Nephron (organoid): ENCODE results near the gene SHISAL2B.

ENCODE experiments used
- H3K27ac Mint-ChIP-seq, 3 experiments: 2 replicates each; pipeline ENCODE4 v1.8.0; 2020; ENCODE audit warnings: mixed read lengths in 3 of 3, mild to moderate bottlenecking in 2 of 3, moderate library complexity in 1 of 3
- H3K27me3 Mint-ChIP-seq: 2 replicates; pipeline ENCODE4 v1.8.0; 2021; ENCODE audit warnings: low read depth, mild to moderate bottlenecking, moderate library complexity, mixed read lengths
- H3K36me3 Mint-ChIP-seq: 2 replicates; pipeline ENCODE4 v1.8.0; 2020; ENCODE audit warnings: low read depth, mixed read lengths
- H3K4me1 Mint-ChIP-seq: 2 replicates; pipeline ENCODE4 v1.8.0; 2020; ENCODE audit warnings: mixed read lengths
- H3K4me3 Mint-ChIP-seq, 3 experiments: 2 replicates each; pipeline ENCODE4 v1.8.0; 2020; ENCODE audit warnings: mild to moderate bottlenecking in 3 of 3, mixed read lengths in 3 of 3, moderate library complexity in 2 of 3
- H3K9me3 Mint-ChIP-seq: 2 replicates; pipeline ENCODE4 v1.8.0; 2020; ENCODE audit warnings: mixed read lengths
- CTCF ChIP-seq, 3 experiments: fragments of 200-600 bp; sonication (generic); IDR thresholded peaks; one replicate each; pipeline ENCODE4 v1.5.0; 2021; ENCODE audit warnings: antibody characterized with exemption in 3 of 3; ENCODE audit not compliant: unreplicated experiment in 3 of 3

The SHISAL2B gene

GRCh38 chr5:64690417-64691151 lies at the start of gene SHISAL2B:
Gene SHISAL2B, plus strand, starts transcription at chr5:64690503. Its CDS starts 121 bp downstream, at chr5:64690624.
- peaks cover 69% of the 10 kb centered on the region for H3K27me3 Mint-ChIP-seq
- H3K4me3 Mint-ChIP-seq: peak within 1 kb of the TSS; percentile 80 to 84 (median 84)
- H3K36me3 Mint-ChIP-seq: no peaks in the 10 kb centered on the region
- H3K4me1 Mint-ChIP-seq: peaks cover 8% of the 10 kb centered on the region
- no peak for TF ChIP-seq CTCF (IDR thresholded peaks at IDR 0.05; ENCODE audit: unreplicated experiment in 3 of 3)
- no peak within 1 kb of the TSS for H3K27ac Mint-ChIP-seq
- H3K9me3 Mint-ChIP-seq: no peaks in the 10 kb centered on the region

- peaks cover 3% of the 10 kb centered on the region for H3K27me3 Mint-ChIP-seq
- H3K9me3 Mint-ChIP-seq: no peaks in the 10 kb centered on the region
- H3K27ac Mint-ChIP-seq: no peak overlapping the region
- no peaks in the 10 kb centered on the region for H3K4me1 Mint-ChIP-seq
- H3K36me3 Mint-ChIP-seq: no peaks in the 10 kb centered on the region
- no peak for TF ChIP-seq CTCF (IDR thresholded peaks at IDR 0.05; ENCODE audit: unreplicated experiment in 3 of 3)
- no peak overlapping the region for H3K4me3 Mint-ChIP-seq
These were observed 45.5 kb upstream of the SHISAL2B start for GRCh38 chr5:64644831-64645230.

DNA sequence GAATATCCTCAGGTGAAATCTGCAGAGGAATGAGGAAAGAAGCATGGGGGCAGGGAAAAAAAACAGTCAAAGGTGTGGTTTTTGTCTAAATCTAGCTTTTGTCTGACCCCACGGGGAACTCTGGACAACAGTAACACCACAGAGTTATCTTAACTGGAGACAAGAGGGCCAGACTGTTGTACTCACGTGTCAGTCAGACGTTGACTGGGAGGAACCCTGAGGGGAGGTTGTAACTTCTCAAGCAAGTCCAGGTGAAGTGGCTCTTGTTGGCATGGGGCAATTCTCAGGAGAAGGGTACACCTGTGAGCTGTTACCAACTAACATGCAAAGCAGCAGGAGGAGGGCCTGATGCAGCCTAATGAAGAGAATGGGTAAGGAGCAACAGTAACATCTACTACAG lies 44.1 kb upstream of the SHISAL2B start:
- Mint-ChIP-seq H3K27me3 (peaks cover 3% of the 10 kb centered on the region), H3K9me3 (no peaks in the 10 kb centered on the region), H3K27ac (no peak overlapping the region), H3K4me1 (no peaks in the 10 kb centered on the region), H3K4me3 (no peak overlapping the region), H3K36me3 (no peaks in the 10 kb centered on the region)
- no peak for TF ChIP-seq CTCF (IDR thresholded peaks at IDR 0.05; ENCODE audit: unreplicated experiment in 3 of 3)

DNA sequence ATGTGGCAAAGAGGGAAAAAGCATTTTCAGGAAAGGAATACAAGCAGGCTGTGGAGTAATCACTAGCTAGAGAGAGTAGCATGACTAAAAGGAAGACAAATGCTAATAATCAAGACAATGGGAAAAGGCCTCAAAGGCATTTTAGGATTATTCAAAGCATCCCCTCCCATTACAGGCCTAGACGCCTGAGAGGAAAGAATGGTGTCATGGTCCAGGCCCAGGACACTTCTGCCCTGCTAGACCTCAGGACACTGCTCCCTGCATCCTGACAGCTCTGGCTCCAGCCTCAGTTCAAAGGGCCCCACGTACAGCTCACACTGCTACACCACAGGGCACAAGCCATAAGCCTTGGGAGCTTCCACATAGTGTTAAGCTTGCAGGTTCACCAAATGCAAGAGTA lies 40.8 kb upstream of the SHISAL2B start:
- no peak for TF ChIP-seq CTCF (IDR thresholded peaks at IDR 0.05; ENCODE audit: unreplicated experiment in 3 of 3)
- Mint-ChIP-seq H3K36me3 (no peaks in the 10 kb centered on the region), H3K4me3 (no peak overlapping the region), H3K9me3 (no peaks in the 10 kb centered on the region), H3K27ac (no peak overlapping the region), H3K27me3 (no peaks in the 10 kb centered on the region), H3K4me1 (no peaks in the 10 kb centered on the region)

DNA sequence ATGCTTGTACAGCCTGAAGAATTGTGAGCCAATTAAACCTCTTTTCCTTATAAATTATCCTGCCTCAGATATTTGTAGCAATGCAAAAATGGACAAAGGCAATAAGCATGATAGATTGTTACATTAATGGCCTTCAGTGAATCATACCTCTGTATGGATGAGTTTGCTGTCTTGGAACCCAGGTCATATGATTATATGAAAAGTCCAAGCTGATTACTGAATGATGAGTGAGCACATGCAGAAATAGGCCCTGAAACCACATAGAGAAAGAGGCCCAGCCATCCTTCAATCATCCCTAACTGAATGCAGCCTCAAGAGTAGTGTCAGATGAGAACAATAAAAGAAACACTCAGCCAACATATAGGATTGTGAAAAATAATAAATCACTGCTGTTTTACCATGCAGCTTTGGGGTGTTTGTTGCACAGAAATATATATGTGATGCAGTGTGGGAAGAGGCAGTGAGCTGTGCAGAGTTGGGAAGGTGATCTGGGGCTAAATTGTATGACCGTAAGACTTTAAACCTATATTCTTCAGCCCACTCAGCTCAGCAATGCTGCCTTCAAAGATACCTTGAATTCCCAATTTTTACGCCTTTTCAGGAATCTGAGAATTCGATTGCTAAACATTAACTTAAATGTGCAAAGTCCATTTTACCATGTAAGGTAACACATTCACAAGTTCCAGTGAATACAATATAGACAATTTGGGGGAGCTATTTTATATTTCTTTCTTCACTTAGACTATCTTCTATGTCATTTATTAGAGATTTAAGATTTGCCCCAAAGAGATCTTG lies 36.3 kb upstream of the SHISAL2B start:
- no peak for TF ChIP-seq CTCF (IDR thresholded peaks at IDR 0.05; ENCODE audit: unreplicated experiment in 3 of 3)
- H3K9me3 Mint-ChIP-seq: peaks cover 5% of the 10 kb centered on the region
- no peaks in the 10 kb centered on the region for H3K36me3 Mint-ChIP-seq
- no peaks in the 10 kb centered on the region for H3K4me1 Mint-ChIP-seq
- H3K27me3 Mint-ChIP-seq: no peaks in the 10 kb centered on the region
- peak overlapping the region in 2 of 3 experiments; percentile 23 to 36 for H3K27ac Mint-ChIP-seq
- no peak overlapping the region for H3K4me3 Mint-ChIP-seq
